ENCODE data around the gene INTS7.

- TF ChIP-seq, protein P1, sequence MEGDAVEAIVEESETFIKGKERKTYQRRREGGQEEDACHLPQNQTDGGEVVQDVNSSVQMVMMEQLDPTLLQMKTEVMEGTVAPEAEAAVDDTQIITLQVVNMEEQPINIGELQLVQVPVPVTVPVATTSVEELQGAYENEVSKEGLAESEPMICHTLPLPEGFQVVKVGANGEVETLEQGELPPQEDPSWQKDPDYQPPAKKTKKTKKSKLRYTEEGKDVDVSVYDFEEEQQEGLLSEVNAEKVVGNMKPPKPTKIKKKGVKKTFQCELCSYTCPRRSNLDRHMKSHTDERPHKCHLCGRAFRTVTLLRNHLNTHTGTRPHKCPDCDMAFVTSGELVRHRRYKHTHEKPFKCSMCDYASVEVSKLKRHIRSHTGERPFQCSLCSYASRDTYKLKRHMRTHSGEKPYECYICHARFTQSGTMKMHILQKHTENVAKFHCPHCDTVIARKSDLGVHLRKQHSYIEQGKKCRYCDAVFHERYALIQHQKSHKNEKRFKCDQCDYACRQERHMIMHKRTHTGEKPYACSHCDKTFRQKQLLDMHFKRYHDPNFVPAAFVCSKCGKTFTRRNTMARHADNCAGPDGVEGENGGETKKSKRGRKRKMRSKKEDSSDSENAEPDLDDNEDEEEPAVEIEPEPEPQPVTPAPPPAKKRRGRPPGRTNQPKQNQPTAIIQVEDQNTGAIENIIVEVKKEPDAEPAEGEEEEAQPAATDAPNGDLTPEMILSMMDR (IDR thresholded peaks at IDR 0.05; ENCODE audit: low read depth, low read length) = peak; percentile 49
- TF ChIP-seq POLR2A (IDR thresholded peaks at IDR 0.05; ENCODE audit: extremely low read depth, insufficient read length) (no peak), MYC (IDR thresholded peaks at IDR 0.05; ENCODE audit: low read depth, low read length) (no peak)
- TF ChIP-seq, protein P2, sequence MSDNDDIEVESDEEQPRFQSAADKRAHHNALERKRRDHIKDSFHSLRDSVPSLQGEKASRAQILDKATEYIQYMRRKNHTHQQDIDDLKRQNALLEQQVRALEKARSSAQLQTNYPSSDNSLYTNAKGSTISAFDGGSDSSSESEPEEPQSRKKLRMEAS (IDR thresholded peaks at IDR 0.05; ENCODE audit: low read depth, low read length) = no peak
Measured at GRCh38 chr1:212062832-212063438, 27.6 kb upstream of the INTS7 start.
